GM21423 (cell line): ENCODE measurements around the gene EEF1AKMT2.

Experiments used
- ATAC-seq: cut with Tn5 transposase; IDR thresholded peaks from one replicate; pipeline ENCODE4 v1.9.1; 2021; ENCODE audit warnings: mild to moderate bottlenecking, moderate library complexity; ENCODE audit not compliant: unreplicated experiment

EEF1AKMT2 gene

DNA sequence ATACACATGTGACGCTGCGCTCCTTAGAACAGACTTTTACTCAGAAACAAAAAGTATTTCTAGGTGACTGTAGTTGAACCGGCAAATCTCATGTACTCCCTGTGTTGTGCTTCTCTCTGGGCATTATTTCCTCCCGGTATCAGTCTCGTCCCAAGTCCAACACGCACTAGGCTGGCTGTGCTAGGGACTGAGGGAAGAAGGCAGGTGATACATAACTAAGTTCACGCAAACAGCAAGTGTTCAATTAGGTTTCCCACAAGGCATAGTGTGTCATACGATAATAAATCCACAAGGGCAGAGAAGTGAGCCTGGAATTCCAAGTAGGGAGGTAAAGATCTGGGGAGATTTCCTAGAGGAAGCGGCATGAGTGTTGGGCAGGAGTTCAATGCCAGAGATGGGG is 67.9 kb downstream of the EEF1AKMT2 start:
- ATAC-seq, result no peak

DNA sequence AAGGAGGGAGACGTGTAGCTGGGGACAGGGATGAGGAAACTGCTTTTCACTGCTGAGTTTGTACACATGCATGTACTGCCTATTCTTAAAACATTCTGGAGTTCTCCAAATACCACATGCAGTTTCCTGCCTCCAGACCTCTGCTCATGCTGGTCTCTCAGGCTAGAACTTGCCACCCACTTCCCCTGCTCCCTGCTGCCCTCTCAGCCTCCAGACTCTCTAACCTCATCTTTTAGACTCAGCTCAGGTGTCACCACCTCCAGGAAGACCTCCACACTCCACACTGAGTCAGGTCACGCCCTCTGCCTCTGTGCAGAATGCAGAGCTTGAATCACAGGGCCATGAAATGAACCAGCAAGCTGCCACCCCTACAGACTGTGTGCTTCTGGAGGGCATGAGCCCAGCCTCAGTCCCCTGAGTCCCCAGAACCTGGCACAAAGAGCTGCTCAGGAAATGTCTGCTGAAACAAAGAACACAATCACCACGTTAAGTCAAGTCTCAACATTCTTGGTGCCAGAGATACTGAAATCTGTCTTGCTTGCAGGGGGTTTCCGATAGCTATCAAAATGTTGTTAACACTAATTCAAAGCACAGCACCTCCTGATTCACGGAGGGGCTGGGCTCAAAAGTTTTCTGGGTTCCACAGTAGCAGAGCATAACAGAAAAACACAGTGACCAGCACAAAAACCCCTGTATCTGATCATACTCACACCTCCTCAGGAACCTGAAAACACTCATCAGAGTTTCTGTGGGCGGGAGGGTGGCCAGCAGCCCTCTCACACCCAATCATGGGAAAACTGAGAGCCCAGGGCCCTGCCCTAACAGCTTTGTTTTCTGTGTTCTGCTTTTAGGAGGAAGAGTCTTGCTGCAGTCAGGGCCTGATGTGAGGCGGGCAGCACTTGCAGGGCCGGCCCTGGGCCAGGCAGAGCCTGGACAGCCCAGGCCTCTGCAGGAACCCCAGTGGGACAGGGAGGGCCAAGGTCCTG is 68.6 kb downstream of the EEF1AKMT2 start:
- ATAC-seq, result peak; percentile 72

GRCh38 chr10:124721330-124722045 is 70.2 kb downstream of the EEF1AKMT2 start:
- no peak for ATAC-seq

- ATAC-seq, result peak; percentile 43
These were observed 72.4 kb downstream of the EEF1AKMT2 start for GRCh38 chr10:124719213-124719851.

- peak; percentile 54 for ATAC-seq
These were observed 73.6 kb downstream of the EEF1AKMT2 start for GRCh38 chr10:124717911-124718741.

DNA sequence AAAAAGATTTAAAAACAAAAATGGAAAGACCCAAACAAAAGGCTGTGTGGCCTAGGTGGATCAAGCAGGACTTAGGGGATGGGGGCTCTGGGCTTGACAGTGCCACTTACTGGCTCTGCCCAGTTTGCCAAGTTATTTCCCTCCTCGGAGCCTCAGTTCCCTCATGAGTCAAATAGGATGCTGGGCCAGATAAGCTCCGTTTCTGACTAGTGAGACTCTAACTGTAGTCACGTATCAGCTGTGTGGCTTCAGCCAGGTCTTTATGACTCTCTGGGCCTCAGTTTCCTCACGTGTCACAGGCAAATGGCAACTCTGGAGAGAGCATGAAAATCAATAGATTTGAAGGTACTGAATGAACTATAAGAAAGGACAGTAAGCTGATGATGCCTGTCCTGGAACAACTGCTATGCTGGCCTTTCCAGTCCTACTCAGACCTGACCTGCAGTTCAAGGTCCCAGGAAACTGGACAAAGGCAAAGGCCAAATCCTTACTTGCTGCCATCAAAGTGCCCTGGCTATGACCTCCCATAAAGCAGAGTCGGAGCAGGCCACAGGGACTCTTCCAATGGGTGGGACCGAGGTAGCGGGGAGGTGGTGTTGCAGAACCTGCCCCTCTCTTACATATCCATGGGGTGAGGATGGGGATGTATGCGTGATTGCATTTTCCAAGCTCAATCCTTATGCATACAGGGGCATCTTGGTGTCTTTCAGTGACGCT is 74.5 kb downstream of the EEF1AKMT2 start:
- ATAC-seq, result no peak

- no peak for ATAC-seq
These were observed 75.3 kb downstream of the EEF1AKMT2 start for GRCh38 chr10:124716369-124716768.

DNA sequence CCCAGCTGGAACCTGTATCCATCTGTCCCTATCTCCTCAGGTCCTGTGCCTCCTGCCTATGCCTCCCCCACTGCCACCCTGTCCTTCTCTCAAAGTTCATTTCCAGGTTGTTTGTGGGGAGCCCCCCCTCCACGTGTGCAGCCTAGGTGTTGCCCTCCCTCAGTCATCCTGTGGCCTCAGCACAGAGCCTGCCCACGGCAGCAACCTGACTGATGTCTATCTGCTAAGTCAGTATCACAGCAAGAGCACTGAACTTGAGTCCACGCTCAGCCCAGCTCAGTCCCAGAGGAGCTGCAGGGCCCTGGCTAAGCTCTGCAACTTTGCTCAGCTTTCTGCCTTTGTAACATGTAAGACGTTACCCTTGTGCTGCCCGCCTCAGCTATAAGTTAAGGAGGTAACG is 76.2 kb downstream of the EEF1AKMT2 start:
- ATAC-seq, result no peak

DNA sequence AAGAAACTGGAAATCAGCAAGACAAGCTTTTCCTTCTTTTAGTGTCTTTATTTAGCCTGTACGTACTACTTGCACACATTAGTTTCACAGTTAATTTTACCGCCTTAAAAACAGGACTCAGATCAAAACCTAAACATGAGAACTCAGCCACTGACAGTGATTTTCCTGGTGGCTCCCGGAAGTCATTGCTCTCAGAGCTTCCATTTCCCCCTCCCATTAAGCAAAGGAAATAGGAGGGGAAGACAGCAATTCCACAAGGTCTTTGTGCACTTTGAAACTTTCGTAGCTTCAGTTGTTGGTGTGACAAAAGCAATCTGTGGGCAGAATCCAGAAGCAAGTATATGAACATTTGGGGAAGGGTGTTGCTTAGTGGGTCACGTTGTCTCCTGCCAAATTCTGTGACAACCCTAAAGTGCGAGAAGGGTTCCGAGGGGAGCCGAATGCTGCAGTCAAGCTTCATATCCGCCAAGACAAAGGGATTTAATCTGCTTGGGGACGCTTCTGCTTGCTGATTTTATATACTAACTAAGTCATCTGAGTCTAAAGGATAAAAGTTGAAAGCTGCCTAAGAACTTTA is 77.9 kb downstream of the EEF1AKMT2 start:
- no peak for ATAC-seq

DNA sequence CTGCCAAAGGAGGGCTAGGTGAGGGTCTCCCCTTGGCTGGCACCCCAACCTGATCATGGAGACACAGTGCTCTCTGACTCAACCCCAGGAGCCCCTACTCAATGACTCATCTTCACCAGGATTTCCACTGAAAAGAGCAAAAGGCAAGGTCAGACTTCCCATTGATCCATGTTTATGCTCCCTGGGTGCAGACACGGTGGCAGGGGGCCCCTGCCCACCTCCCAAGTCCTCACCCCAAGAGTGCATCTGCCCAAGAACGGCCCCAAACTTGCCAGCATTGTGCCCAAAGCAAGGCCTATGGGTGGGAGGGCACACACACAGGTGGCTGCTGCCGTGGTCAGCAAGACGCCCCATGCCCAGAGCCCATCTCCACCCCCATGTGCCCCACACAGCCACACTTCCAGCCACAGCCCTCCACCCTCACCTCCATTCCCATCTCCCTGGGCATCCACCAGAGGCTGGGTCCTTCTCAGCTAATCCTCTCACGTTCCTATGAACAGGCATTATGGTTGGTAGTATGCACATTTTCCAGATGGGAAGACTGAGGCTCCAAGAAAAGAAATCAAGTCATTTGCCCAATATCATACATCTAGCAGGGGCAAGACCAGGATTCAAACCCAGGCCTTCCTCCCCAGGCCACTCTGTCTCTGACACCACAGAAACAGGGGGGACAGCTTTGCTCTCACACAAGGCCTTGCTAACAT is 78.8 kb downstream of the EEF1AKMT2 start:
- no peak for ATAC-seq

GRCh38 chr10:124711145-124711544 is 80.5 kb downstream of the EEF1AKMT2 start:
- no peak for ATAC-seq

GRCh38 chr10:124710266-124710881 is 81.3 kb downstream of the EEF1AKMT2 start:
- no peak for ATAC-seq

GRCh38 chr10:124709861-124710260 is 81.8 kb downstream of the EEF1AKMT2 start:
- no peak for ATAC-seq

DNA sequence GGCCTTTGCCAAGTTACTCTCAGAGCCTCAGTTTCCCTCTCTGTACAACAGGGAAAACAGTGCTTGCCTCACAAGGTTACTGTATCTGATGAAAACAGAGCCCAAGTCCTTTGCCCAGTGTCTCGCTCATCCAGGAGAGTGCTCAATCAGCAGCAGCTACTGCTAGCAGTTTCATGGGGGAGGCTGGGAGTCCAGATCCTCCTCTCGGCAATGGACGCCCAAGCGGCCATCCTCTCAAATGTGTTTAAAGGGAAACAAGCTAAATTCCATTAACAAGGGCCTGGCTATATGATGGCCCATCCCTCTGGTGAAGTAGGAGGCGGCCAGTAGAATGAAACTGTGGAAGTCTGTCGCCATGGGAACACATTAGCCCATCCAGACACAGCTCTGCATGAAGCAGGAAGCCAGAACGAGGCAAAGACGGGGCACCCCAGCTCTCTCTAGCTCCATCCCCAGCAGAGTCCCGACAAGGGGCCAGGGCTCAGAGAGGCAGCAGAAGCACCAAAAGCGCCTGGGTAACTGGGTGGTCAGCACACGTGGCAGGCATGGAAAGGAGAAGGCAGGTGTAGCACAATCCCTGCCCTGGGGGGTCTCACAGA is 82.7 kb downstream of the EEF1AKMT2 start:
- ATAC-seq, result no peak

- no peak for ATAC-seq
These were observed 83.4 kb downstream of the EEF1AKMT2 start for GRCh38 chr10:124708246-124708779.
